HepG2 (cell line): ENCODE data around the gene ITM2B. TPM values are rescaled to one million over a fixed set of nuclear protein-coding genes. Genes with fewer than 3 reads are reported as not detected.
A peak's percentile ranks its signal among the peaks of the same experiment; 100 is the strongest.

Experiments used
- ARID4A ChIP-seq: sonication (generic); formaldehyde crosslinking; IDR thresholded peaks from 2 replicates; pipeline ENCODE4 v1.5.0; 2020; ENCODE audit warnings: mild to moderate bottlenecking, missing genetic modification reagents, borderline replicate concordance
- FOXK2 ChIP-seq: fragments of 450-650 bp; IDR thresholded peaks from 2 replicates; pipeline ENCODE4 v1.6.1; 2016
- GATAD1 ChIP-seq: IDR thresholded peaks from 2 replicates; pipeline ENCODE4 v1.6.1; 2016; ENCODE audit warnings: missing genetic modification reagents, missing compliant biosample characterization
- ISL2 ChIP-seq: sonication (generic); formaldehyde crosslinking; IDR thresholded peaks from 2 replicates; pipeline ENCODE4 v1.5.0; 2020; ENCODE audit warnings: missing genetic modification reagents
- RARA ChIP-seq: IDR thresholded peaks from 2 replicates; pipeline ENCODE4 v1.6.1; 2016; ENCODE audit warnings: missing genetic modification reagents, missing compliant biosample characterization
- REL ChIP-seq: sonication (generic); formaldehyde crosslinking; conservative IDR thresholded peaks from 2 replicates; pipeline ENCODE4 v1.8.0; 2022; ENCODE audit warnings: mild to moderate bottlenecking, missing genetic modification reagents, moderate library complexity
- SAP130 ChIP-seq: IDR thresholded peaks from 2 replicates; pipeline ENCODE4 v1.6.1; 2016; ENCODE audit warnings: low read depth
- SCMH1 ChIP-seq: sonication (generic); formaldehyde crosslinking; IDR thresholded peaks from 2 replicates; pipeline ENCODE4 v1.9.0; 2021; ENCODE audit warnings: missing genetic modification reagents, mild to moderate bottlenecking, borderline replicate concordance
- SOX13 ChIP-seq, 3 experiments: fragments of 450-650 bp in 1 of 3; sonication (generic) in 1 of 3; formaldehyde crosslinking in 1 of 3; IDR thresholded peaks in 2 of 3; conservative IDR thresholded peaks in 1 of 3; 2 replicates each; pipeline versions ENCODE4 v1.5.0 to v1.6.1; 2016 to 2020; ENCODE audit warnings: antibody characterized with exemption in 1 of 3, mild to moderate bottlenecking in 1 of 3, missing compliant biosample characterization in 1 of 3, missing genetic modification reagents in 1 of 3, moderate library complexity in 1 of 3
- SRY ChIP-seq: sonication (generic); formaldehyde crosslinking; IDR thresholded peaks from 2 replicates; pipeline ENCODE4 v1.8.0; 2022; ENCODE audit warnings: mild to moderate bottlenecking, missing genetic modification reagents
- TCF7L2 ChIP-seq: IDR thresholded peaks from 2 replicates; pipeline ENCODE4 v1.6.1; 2011; ENCODE audit warnings: mild to moderate bottlenecking, low read depth, low read length, moderate library complexity
- ZHX2 ChIP-seq, 2 experiments: sonication (generic) in 1 of 2; formaldehyde crosslinking in 1 of 2; IDR thresholded peaks; 2 replicates each; pipeline versions ENCODE4 v1.6.1 to v1.9.0; 2014 to 2022; ENCODE audit warnings: antibody characterized with exemption in 1 of 2, borderline replicate concordance in 1 of 2, inconsistent platforms in 1 of 2, low read depth in 1 of 2, missing genetic modification reagents in 1 of 2
- ZIK1 ChIP-seq: sonication (generic); formaldehyde crosslinking; IDR thresholded peaks from 2 replicates; pipeline ENCODE4 v1.5.0; 2020; ENCODE audit warnings: mild to moderate bottlenecking, low read depth, missing genetic modification reagents, borderline replicate concordance
- ZNF136 ChIP-seq: sonication (generic); formaldehyde crosslinking; IDR thresholded peaks from 2 replicates; pipeline ENCODE4 v1.8.1; 2022; ENCODE audit warnings: low read depth, mild to moderate bottlenecking, moderate library complexity, missing genetic modification reagents
- ZNF367 ChIP-seq: sonication (generic); formaldehyde crosslinking; IDR thresholded peaks from 2 replicates; pipeline ENCODE4 v1.4.0; 2020; ENCODE audit warnings: missing genetic modification reagents, borderline replicate concordance
- ZNF556 ChIP-seq: sonication (generic); formaldehyde crosslinking; IDR thresholded peaks from 2 replicates; pipeline ENCODE4 v1.4.0; 2020; ENCODE audit warnings: mild to moderate bottlenecking, missing genetic modification reagents, borderline replicate concordance
- ZNF639 ChIP-seq: conservative IDR thresholded peaks from 2 replicates; pipeline ENCODE4 v1.6.1; 2018; ENCODE audit warnings: missing genetic modification reagents
- ZNF766 ChIP-seq: sonication (generic); formaldehyde crosslinking; IDR thresholded peaks from 2 replicates; pipeline ENCODE4 v1.5.0; 2020; ENCODE audit warnings: missing genetic modification reagents, borderline replicate concordance
- ZSCAN30 ChIP-seq: sonication (generic); formaldehyde crosslinking; IDR thresholded peaks from 2 replicates; pipeline ENCODE4 v1.5.0; 2020; ENCODE audit warnings: mild to moderate bottlenecking, missing genetic modification reagents
- polyA plus RNA-seq, 8 experiments: library from polyadenylated mRNA; depleted of rRNA in 3 of 8; stranded (reverse) in 7 of 8; unstranded in 1 of 8; fragments of >200 nt; fragmentation: Illumina TruSeq in 4 of 8; extraction: Trizol in 4 of 8; gene quantifications; 2 replicates each; pipeline versions ENCODE4 v1.2.1 to v1.2.3, GENCODE V29; 2011 to 2016; ENCODE audit warnings: low read depth in 4 of 8, missing spikeins in 1 of 8, mixed read lengths in 1 of 8; ENCODE audit not compliant: insufficient read depth in 1 of 8
- total RNA-seq, 5 experiments: library from RNA; depleted of rRNA; stranded (reverse); fragments of >200 nt; fragmentation: Illumina TruSeq; extraction: Trizol; gene quantifications; 2 replicates each; pipeline ENCODE4 v1.2.3, GENCODE V29; 2016; ENCODE audit warnings: low read depth in 1 of 5

ITM2B gene
- total and polyA plus RNA-seq, 2 of the 13 experiments (the other 11 are each of a cell fraction or from before 2014, with no cell fraction given), result 158 to 373 TPM

- TF ChIP-seq ZSCAN30 (no peak), ZNF367 (CRISPR knock-in tag) (no peak), RARA (CRISPR knock-in tag) (peak; percentile 39), SRY (CRISPR knock-in tag) (no peak), ARID4A (CRISPR knock-in tag) (peak; percentile 19; the same call in 1 of the 2 replicates), ISL2 (CRISPR knock-in tag) (peak; percentile 83), SAP130 (CRISPR knock-in tag) (peak; percentile 68), TCF7L2 (no peak), REL (CRISPR knock-in tag) (no peak), SOX13 (IDR thresholded peaks at IDR 0.05) (no peak), SOX13 (CRISPR knock-in tag; conservative IDR thresholded peaks at IDR 0.05 in 1 of 2, IDR thresholded peaks at IDR 0.05 in 1 of 2) (peak in 1 of 2 experiments; percentile 79; a peak in 2 of 4 replicates), FOXK2 (no peak), ZNF556 (CRISPR knock-in tag) (no peak), ZNF639 (CRISPR knock-in tag) (no peak), SCMH1 (CRISPR knock-in tag) (no peak), ZHX2 (IDR thresholded peaks at IDR 0.05; ENCODE audit: low read depth) (no peak), ZHX2 (CRISPR knock-in tag; IDR thresholded peaks at IDR 0.05; ENCODE audit: borderline replicate concordance) (no peak), ZNF766 (CRISPR knock-in tag) (no peak), GATAD1 (no peak), ZNF136 (no peak), ZIK1 (CRISPR knock-in tag) (no peak)
Measured at GRCh38 chr13:48253849-48254248, 20.8 kb downstream of the ITM2B start (continued).
